ENCODE data around the gene AGBL1. TPM values are rescaled to one million over a fixed set of nuclear protein-coding genes. Genes with fewer than 3 reads are reported as not detected.
"Not testable (repeated sequence)": the region's sequence is repeated elsewhere in the genome, so short reads cannot be mapped to it uniquely, and the experiment has no call there.

Gene AGBL1
- total RNA-seq, 1 donor from 2014 or later: not detected

GRCh38 chr15:87032295-87032694, 952.6 kb downstream of the AGBL1 start:
- Mint-ChIP-seq H3K9me3 (ENCODE audit: unreplicated experiment) (peaks cover 7% of the 10 kb centered on the region), H3K36me3 (ENCODE audit: unreplicated experiment) (no peaks in the 10 kb centered on the region), H3K4me3 (ENCODE audit: unreplicated experiment) (no peak overlapping the region), H3K4me1 (ENCODE audit: unreplicated experiment) (no peaks in the 10 kb centered on the region), H3K27ac (ENCODE audit: unreplicated experiment) (no peak overlapping the region), H3K27me3 (ENCODE audit: unreplicated experiment) (no peaks in the 10 kb centered on the region)
- TF ChIP-seq CTCF (IDR thresholded peaks at IDR 0.05): no peak
- DNase-seq (ENCODE audit: extremely low spot score, unreplicated experiment): no peak

GRCh38 chr15:87033056-87033455, 953.4 kb downstream of the AGBL1 start:
- no peaks in the 10 kb centered on the region for H3K27me3 Mint-ChIP-seq (ENCODE audit: unreplicated experiment)
- no peak overlapping the region for H3K4me3 Mint-ChIP-seq (ENCODE audit: unreplicated experiment)

GRCh38 chr15:87034886-87035285, 955.2 kb downstream of the AGBL1 start:
- TF ChIP-seq CTCF (IDR thresholded peaks at IDR 0.05): no peak
- Mint-ChIP-seq H3K27me3 (ENCODE audit: unreplicated experiment) (no peaks in the 10 kb centered on the region), H3K4me1 (ENCODE audit: unreplicated experiment) (no peaks in the 10 kb centered on the region), H3K36me3 (ENCODE audit: unreplicated experiment) (no peaks in the 10 kb centered on the region), H3K4me3 (ENCODE audit: unreplicated experiment) (no peak overlapping the region), H3K9me3 (ENCODE audit: unreplicated experiment) (peaks cover 7% of the 10 kb centered on the region), H3K27ac (ENCODE audit: unreplicated experiment) (no peak overlapping the region)
- DNase-seq (ENCODE audit: extremely low spot score, unreplicated experiment): no peak

More at GRCh38 chr15:87033056-87033455, 953.4 kb downstream of the AGBL1 start:
- TF ChIP-seq CTCF (IDR thresholded peaks at IDR 0.05): peak; percentile 14
- DNase-seq (ENCODE audit: extremely low spot score, unreplicated experiment): no peak
- Mint-ChIP-seq H3K4me1 (ENCODE audit: unreplicated experiment) (no peaks in the 10 kb centered on the region), H3K27ac (ENCODE audit: unreplicated experiment) (no peak overlapping the region), H3K36me3 (ENCODE audit: unreplicated experiment) (no peaks in the 10 kb centered on the region), H3K9me3 (ENCODE audit: unreplicated experiment) (peaks cover 7% of the 10 kb centered on the region)

- Mint-ChIP-seq H3K36me3 (ENCODE audit: unreplicated experiment) (no peaks in the 10 kb centered on the region), H3K4me3 (ENCODE audit: unreplicated experiment) (no peak overlapping the region), H3K27me3 (ENCODE audit: unreplicated experiment) (no peaks in the 10 kb centered on the region), H3K4me1 (ENCODE audit: unreplicated experiment) (no peaks in the 10 kb centered on the region), H3K27ac (ENCODE audit: unreplicated experiment) (no peak overlapping the region), H3K9me3 (ENCODE audit: unreplicated experiment) (peaks cover 4% of the 10 kb centered on the region)
- TF ChIP-seq CTCF (IDR thresholded peaks at IDR 0.05): no peak
- DNase-seq (ENCODE audit: extremely low spot score, unreplicated experiment): no peak
These were observed 958.7 kb downstream of the AGBL1 start for GRCh38 chr15:87038404-87038803.

- not testable (repeated sequence) for H3K9me3 Mint-ChIP-seq (ENCODE audit: unreplicated experiment); H3K4me3 Mint-ChIP-seq (ENCODE audit: unreplicated experiment); H3K27ac Mint-ChIP-seq (ENCODE audit: unreplicated experiment); DNase-seq (ENCODE audit: extremely low spot score, unreplicated experiment); H3K27me3 Mint-ChIP-seq (ENCODE audit: unreplicated experiment); H3K36me3 Mint-ChIP-seq (ENCODE audit: unreplicated experiment); H3K4me1 Mint-ChIP-seq (ENCODE audit: unreplicated experiment)
These were observed 962.9 kb downstream of the AGBL1 start for GRCh38 chr15:87042619-87043018.

GRCh38 chr15:87045746-87046145, 966.1 kb downstream of the AGBL1 start:
- no peaks in the 10 kb centered on the region for H3K27me3 Mint-ChIP-seq (ENCODE audit: unreplicated experiment)
- H3K36me3 Mint-ChIP-seq (ENCODE audit: unreplicated experiment): no peaks in the 10 kb centered on the region
- no peaks in the 10 kb centered on the region for H3K9me3 Mint-ChIP-seq (ENCODE audit: unreplicated experiment)
- no peak for TF ChIP-seq CTCF (IDR thresholded peaks at IDR 0.05)
- no peaks in the 10 kb centered on the region for H3K4me1 Mint-ChIP-seq (ENCODE audit: unreplicated experiment)
- DNase-seq (ENCODE audit: extremely low spot score, unreplicated experiment): no peak
- no peak overlapping the region for H3K27ac Mint-ChIP-seq (ENCODE audit: unreplicated experiment)
- no peak overlapping the region for H3K4me3 Mint-ChIP-seq (ENCODE audit: unreplicated experiment)

Measured in osteocyte (in vitro differentiated cells).